ENCODE measurements around the gene PHLDB1.

DNA sequence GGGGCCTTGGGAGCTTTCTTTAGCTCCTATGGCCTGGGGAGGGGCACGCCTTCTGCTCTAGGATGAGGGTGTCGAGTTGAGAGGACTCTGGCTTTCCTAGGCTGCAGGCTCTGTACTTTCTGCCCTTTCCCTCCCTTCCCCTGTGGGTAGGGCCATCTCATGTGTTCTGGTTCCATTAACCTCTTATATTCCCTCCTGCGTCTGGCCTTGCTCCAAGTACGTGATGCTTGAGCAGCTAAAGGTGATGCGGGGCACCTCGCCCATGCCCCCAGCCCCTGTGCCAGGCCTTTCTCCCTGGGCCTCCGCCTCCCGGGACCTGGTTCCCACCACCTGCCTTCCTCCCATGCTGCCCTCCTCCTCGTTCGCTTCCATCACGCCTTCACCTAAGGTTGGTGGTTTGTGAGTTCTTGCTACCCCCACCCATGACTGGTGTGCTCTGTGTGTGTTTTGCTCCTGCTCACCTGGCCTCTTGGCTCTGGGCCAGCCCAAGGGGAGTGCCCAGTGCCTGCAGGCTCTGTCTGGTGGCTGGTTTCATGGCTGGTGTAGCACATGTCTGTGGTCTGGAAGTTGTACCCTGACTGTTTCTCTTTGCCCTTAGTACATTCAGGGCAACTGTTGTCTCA is 34.1 kb downstream of the PHLDB1 start:
- TF ChIP-seq, protein P1, sequence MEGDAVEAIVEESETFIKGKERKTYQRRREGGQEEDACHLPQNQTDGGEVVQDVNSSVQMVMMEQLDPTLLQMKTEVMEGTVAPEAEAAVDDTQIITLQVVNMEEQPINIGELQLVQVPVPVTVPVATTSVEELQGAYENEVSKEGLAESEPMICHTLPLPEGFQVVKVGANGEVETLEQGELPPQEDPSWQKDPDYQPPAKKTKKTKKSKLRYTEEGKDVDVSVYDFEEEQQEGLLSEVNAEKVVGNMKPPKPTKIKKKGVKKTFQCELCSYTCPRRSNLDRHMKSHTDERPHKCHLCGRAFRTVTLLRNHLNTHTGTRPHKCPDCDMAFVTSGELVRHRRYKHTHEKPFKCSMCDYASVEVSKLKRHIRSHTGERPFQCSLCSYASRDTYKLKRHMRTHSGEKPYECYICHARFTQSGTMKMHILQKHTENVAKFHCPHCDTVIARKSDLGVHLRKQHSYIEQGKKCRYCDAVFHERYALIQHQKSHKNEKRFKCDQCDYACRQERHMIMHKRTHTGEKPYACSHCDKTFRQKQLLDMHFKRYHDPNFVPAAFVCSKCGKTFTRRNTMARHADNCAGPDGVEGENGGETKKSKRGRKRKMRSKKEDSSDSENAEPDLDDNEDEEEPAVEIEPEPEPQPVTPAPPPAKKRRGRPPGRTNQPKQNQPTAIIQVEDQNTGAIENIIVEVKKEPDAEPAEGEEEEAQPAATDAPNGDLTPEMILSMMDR (IDR thresholded peaks at IDR 0.05), result no peak
- TF ChIP-seq POLR2A (IDR thresholded peaks at IDR 0.05), result no peak

Data from breast epithelium (tissue), 3 donors.